Astrocyte (in vitro differentiated cells and primary cell): ENCODE measurements around the gene ADM. TPM values are rescaled to one million over a fixed set of nuclear protein-coding genes. Genes with fewer than 3 reads are reported as not detected.
A peak's percentile ranks its signal among the peaks of the same experiment; 100 is the strongest.

ENCODE experiments used
- DNase-seq: peaks from one replicate; pipeline ENCODE4 v3.0.0-alpha.2; 2010; ENCODE audit warnings: low read depth
- FAIRE-seq: peaks from 2 replicates; lab custom pipeline; 2011; peaks lifted over from hg19 to GRCh38; lab: Jason Lieb, UNC
- H2AFZ ChIP-seq: 2 replicates; pipeline ENCODE4 v1.6.0; 2012; ENCODE audit warnings: low read depth, low read length, inconsistent platforms
- H3K27ac ChIP-seq: 2 replicates; pipeline ENCODE4 v1.5.1; 2011; ENCODE audit warnings: low read depth, low read length, inconsistent platforms
- H3K27me3 ChIP-seq: 2 replicates; pipeline ENCODE4 v1.6.0; 2011; ENCODE audit warnings: low read length, inconsistent platforms; ENCODE audit not compliant: insufficient read depth
- H3K36me3 ChIP-seq: 2 replicates; pipeline ENCODE4 v1.5.1; 2011; ENCODE audit warnings: low read length, inconsistent platforms; ENCODE audit not compliant: insufficient read depth
- H3K4me1 ChIP-seq: 2 replicates; pipeline ENCODE4 v1.5.1; 2011; ENCODE audit warnings: low read length, inconsistent platforms; ENCODE audit not compliant: insufficient read depth
- H3K4me2 ChIP-seq: 2 replicates; pipeline ENCODE4 v1.6.0; 2012; ENCODE audit warnings: low read length, inconsistent platforms
- H3K4me3 ChIP-seq: 2 replicates; pipeline ENCODE4 v1.5.1; 2011; ENCODE audit warnings: low read depth, mild to moderate bottlenecking, low read length, inconsistent platforms; ENCODE audit not compliant: insufficient read depth
- H3K79me2 ChIP-seq: 2 replicates; pipeline ENCODE4 v1.6.0; 2012; ENCODE audit warnings: mild to moderate bottlenecking, low read length, inconsistent platforms; ENCODE audit not compliant: insufficient read depth
- H3K9ac ChIP-seq: 2 replicates; pipeline ENCODE4 v1.6.0; 2012; ENCODE audit warnings: mild to moderate bottlenecking, low read length, inconsistent platforms
- H3K9me3 ChIP-seq: 2 replicates; pipeline ENCODE4 v1.5.1; 2012; ENCODE audit warnings: low read depth, mild to moderate bottlenecking, low read length, inconsistent platforms; ENCODE audit not compliant: insufficient read depth
- H4K20me1 ChIP-seq: 2 replicates; pipeline ENCODE4 v1.6.0; 2012; ENCODE audit warnings: low read length, inconsistent platforms; ENCODE audit not compliant: insufficient read depth
- H3K27ac Mint-ChIP-seq: one replicate; pipeline ENCODE4 v1.8.0; 2021; ENCODE audit warnings: mild to moderate bottlenecking, mixed read lengths; ENCODE audit not compliant: unreplicated experiment
- H3K27me3 Mint-ChIP-seq: one replicate; pipeline ENCODE4 v1.8.0; 2021; ENCODE audit warnings: low read depth, mixed read lengths; ENCODE audit not compliant: unreplicated experiment
- H3K36me3 Mint-ChIP-seq: one replicate; pipeline ENCODE4 v1.8.0; 2021; ENCODE audit warnings: low read depth, mixed read lengths; ENCODE audit not compliant: unreplicated experiment
- H3K4me1 Mint-ChIP-seq: one replicate; pipeline ENCODE4 v1.8.0; 2021; ENCODE audit warnings: low read depth, mixed read lengths; ENCODE audit not compliant: unreplicated experiment
- H3K4me3 Mint-ChIP-seq: one replicate; pipeline ENCODE4 v1.8.0; 2021; ENCODE audit warnings: mild to moderate bottlenecking, moderate library complexity, mixed read lengths; ENCODE audit not compliant: unreplicated experiment
- H3K9me3 Mint-ChIP-seq: one replicate; pipeline ENCODE4 v1.8.0; 2021; ENCODE audit warnings: mild to moderate bottlenecking, mixed read lengths; ENCODE audit not compliant: unreplicated experiment
- EZH2 ChIP-seq: IDR thresholded peaks from 2 replicates; pipeline ENCODE4 v1.6.1; 2012; ENCODE audit warnings: mild to moderate bottlenecking, low read length, inconsistent platforms; ENCODE audit not compliant: insufficient read depth
- total RNA-seq: library from RNA; stranded (reverse); gene quantifications from 2 replicates; pipeline ENCODE4 v1.2.1, GENCODE V29; 2021
- TF ChIP-seq, protein P1 (sequence below): IDR thresholded peaks from 2 replicates; pipeline ENCODE4 v1.5.1; 2011; ENCODE audit warnings: low read depth, mild to moderate bottlenecking, inconsistent platforms, low read length, moderate library complexity; ENCODE audit not compliant: insufficient read depth

ADM gene
- total RNA-seq, 1 donor from 2014 or later, result 78.7 TPM

DNA sequence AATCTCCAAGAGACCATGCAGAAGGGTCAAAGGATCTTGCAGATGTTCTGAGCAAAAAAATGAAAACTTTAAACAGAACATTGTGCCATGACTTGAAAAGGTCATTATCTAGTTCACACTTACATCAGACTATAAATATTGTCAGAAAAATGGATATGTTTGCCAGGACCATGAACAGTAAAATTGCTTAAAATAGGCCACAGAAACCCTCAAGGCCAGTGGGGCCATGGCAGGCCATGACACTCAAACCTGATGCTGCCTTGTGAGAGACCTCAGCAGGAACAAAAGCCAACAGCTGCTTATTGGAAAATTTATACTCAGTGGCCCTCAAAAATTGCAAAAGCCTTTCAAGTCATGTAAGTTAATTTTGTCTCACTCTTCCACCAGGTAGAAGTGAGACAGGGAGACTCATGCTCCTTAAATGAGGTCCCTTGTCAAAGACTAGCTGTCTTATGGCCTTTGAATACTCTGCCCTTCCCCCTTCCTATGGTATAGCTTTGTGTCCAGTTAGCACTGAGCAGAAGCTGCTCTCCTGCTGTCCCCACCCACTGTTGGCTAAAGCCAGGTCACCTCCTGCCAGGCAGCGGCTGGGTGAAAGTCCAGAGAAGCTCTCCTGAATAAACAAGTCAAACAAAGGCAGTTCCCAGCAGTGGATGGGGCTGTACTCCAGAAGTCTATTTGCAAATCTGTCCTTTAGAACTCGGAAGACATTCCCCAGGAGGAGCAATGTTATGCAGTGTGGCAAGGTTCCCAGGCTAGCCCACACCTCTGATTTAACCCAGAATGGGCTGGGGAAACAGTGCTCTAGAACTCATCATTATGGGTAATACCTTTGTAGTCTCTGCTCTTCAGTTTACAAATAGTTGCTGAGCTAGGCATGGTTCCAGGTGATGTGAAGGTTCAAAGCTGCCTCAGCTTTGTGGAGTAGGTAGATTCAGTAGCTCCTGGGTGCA, 21.4 kb downstream of the ADM start:
- no peaks in the 10 kb centered on the region for H3K36me3 ChIP-seq
- Mint-ChIP-seq H3K36me3 (no peaks in the 10 kb centered on the region), H3K27me3 (peaks cover 7% of the 10 kb centered on the region), H3K27ac (peak overlapping the region; percentile 53), H3K4me3 (no peak overlapping the region), H3K9me3 (no peaks in the 10 kb centered on the region), H3K4me1 (peaks cover 28% of the 10 kb centered on the region)
- H3K4me2 ChIP-seq, result peak overlapping the region; percentile 67
- no peaks in the 10 kb centered on the region for H3K79me2 ChIP-seq
- H4K20me1 ChIP-seq, result no peaks in the 10 kb centered on the region
- no peak overlapping the region for H3K4me3 ChIP-seq
- TF ChIP-seq EZH2, result no peak
- TF ChIP-seq, protein P1, sequence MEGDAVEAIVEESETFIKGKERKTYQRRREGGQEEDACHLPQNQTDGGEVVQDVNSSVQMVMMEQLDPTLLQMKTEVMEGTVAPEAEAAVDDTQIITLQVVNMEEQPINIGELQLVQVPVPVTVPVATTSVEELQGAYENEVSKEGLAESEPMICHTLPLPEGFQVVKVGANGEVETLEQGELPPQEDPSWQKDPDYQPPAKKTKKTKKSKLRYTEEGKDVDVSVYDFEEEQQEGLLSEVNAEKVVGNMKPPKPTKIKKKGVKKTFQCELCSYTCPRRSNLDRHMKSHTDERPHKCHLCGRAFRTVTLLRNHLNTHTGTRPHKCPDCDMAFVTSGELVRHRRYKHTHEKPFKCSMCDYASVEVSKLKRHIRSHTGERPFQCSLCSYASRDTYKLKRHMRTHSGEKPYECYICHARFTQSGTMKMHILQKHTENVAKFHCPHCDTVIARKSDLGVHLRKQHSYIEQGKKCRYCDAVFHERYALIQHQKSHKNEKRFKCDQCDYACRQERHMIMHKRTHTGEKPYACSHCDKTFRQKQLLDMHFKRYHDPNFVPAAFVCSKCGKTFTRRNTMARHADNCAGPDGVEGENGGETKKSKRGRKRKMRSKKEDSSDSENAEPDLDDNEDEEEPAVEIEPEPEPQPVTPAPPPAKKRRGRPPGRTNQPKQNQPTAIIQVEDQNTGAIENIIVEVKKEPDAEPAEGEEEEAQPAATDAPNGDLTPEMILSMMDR, result no peak
- no peak overlapping the region for H2AFZ ChIP-seq
- H3K9me3 ChIP-seq, result no peaks in the 10 kb centered on the region
- FAIRE-seq, result peak; percentile 5
- DNase-seq, result no peak
- peaks cover 67% of the 10 kb centered on the region for H3K4me1 ChIP-seq
- peak overlapping the region; percentile 57 for H3K9ac ChIP-seq
- peak overlapping the region; percentile 68 for H3K27ac ChIP-seq
- no peaks in the 10 kb centered on the region for H3K27me3 ChIP-seq

DNA sequence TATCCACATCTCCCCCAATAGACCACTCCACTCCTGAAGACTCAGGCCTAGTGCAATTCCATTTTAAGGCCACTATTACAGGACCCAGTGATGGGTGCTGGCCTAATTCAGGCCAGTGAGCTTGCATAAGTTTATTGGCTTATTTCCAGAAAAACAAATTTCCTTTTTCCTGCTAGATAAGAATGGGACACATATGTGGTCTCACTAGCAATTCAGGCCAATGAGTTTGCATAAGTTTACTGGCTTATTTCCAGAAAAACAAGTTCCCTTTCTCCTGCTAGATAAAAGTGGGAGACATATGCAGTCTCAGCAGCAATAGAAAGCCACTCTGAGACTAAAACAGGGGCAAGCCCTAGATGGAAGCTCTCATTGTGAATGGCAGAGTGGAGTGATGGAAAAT, 22.4 kb downstream of the ADM start:
- no peaks in the 10 kb centered on the region for H3K9me3 Mint-ChIP-seq
- Histone ChIP-seq H3K4me2 (no peak overlapping the region), H3K9ac (no peak overlapping the region), H3K27ac (no peak overlapping the region), H3K79me2 (no peaks in the 10 kb centered on the region), H3K9me3 (no peaks in the 10 kb centered on the region), H2AFZ (no peak overlapping the region), H4K20me1 (no peaks in the 10 kb centered on the region), H3K4me3 (no peak overlapping the region), H3K27me3 (no peaks in the 10 kb centered on the region), H3K4me1 (peaks cover 67% of the 10 kb centered on the region), H3K36me3 (no peaks in the 10 kb centered on the region)
- FAIRE-seq (no peak), DNase-seq (peak; percentile 51)
- H3K4me3 Mint-ChIP-seq, result no peak overlapping the region
- no peak overlapping the region for H3K27ac Mint-ChIP-seq
- TF ChIP-seq EZH2, result no peak
- TF ChIP-seq, protein P1, result no peak
- H3K4me1 Mint-ChIP-seq, result peaks cover 28% of the 10 kb centered on the region
- H3K27me3 Mint-ChIP-seq, result peaks cover 10% of the 10 kb centered on the region
- no peaks in the 10 kb centered on the region for H3K36me3 Mint-ChIP-seq
